GM20000 (cell line): ENCODE results near the gene FGF16.

Experiments used
- DNase-seq: peaks from one replicate; pipeline ENCODE4 v3.0.0; 2012; ENCODE audit warnings: low spot score
- TF ChIP-seq, protein P1 (sequence below): IDR thresholded peaks from 2 replicates; pipeline ENCODE4 v1.5.1; 2012; ENCODE audit warnings: mild to moderate bottlenecking, control low read depth; ENCODE audit errors: extremely low read depth, missing control alignments

Gene FGF16

DNA sequence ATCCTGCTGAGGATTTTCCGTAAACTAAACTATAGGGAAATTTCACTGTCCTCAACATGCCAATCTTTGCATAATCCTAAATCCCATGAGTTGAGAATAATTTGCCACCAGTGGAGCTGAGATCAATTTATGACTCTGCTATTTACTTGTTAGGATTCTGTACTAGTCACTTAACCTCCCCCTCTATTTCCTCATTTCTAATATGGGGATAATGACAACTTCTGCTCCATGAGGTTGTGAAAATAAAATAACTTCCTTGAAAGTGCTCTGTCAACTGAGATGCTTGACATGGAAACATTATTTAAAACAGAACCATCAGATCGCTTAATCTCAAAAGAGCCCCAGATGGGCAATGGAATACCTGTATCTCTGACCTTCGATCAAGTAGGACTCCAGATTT is 2.6 kb upstream of the FGF16 start:
- no peak for DNase-seq
- TF ChIP-seq, protein P1, sequence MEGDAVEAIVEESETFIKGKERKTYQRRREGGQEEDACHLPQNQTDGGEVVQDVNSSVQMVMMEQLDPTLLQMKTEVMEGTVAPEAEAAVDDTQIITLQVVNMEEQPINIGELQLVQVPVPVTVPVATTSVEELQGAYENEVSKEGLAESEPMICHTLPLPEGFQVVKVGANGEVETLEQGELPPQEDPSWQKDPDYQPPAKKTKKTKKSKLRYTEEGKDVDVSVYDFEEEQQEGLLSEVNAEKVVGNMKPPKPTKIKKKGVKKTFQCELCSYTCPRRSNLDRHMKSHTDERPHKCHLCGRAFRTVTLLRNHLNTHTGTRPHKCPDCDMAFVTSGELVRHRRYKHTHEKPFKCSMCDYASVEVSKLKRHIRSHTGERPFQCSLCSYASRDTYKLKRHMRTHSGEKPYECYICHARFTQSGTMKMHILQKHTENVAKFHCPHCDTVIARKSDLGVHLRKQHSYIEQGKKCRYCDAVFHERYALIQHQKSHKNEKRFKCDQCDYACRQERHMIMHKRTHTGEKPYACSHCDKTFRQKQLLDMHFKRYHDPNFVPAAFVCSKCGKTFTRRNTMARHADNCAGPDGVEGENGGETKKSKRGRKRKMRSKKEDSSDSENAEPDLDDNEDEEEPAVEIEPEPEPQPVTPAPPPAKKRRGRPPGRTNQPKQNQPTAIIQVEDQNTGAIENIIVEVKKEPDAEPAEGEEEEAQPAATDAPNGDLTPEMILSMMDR: no peak

- TF ChIP-seq, protein P1: no peak
- peak; percentile 20 for DNase-seq
Observed at GRCh38 chrX:77446029-77446585, 1.1 kb upstream of the FGF16 start.

- TF ChIP-seq, protein P1: no peak
- DNase-seq: peak; percentile 18
Observed at GRCh38 chrX:77447653-77448569, 722 bp downstream of the FGF16 start.

DNA sequence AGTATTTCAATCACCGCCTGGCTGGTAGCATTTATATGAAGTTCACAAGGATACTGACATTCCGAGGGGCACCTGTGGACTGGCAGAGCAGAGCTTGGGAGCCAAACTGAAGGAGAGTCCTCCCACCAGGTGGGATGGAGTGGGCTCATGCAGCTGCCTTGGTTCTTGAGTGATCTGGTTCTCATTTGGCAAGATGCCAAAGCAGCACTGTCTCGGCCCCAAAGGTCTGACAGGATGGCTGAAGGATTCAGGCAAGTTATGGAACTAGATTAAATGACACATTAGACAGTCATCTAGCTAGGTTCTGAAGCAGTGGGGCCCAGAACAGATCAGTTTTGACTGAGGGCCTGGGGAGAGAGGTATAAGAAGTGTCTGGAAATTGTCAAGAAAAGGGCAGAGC is 3.2 kb downstream of the FGF16 start:
- TF ChIP-seq, protein P1: no peak
- no peak for DNase-seq

GRCh38 chrX:77450996-77451395 is 3.8 kb downstream of the FGF16 start:
- no peak for DNase-seq
- TF ChIP-seq, protein P1: no peak

DNA sequence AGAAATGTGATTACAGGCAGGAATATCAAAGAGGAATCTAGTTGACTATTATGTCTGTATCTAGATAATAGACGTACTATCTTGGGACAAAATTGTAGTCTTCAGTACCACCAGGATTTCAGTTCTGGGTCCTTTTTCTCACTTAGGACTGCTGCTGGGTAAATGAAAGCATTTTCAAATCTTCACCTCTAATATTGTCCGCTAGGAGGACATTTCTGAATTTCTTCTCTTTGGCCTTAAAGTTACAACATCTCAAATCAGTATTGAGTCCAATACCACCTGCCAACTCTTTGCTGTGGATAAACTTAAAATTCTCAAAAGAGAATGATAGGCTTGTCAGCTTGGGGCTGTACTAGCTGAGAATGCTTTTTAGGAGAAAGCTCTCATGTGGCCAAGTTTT is 6.0 kb downstream of the FGF16 start:
- TF ChIP-seq, protein P1: no peak
- no peak for DNase-seq

DNA sequence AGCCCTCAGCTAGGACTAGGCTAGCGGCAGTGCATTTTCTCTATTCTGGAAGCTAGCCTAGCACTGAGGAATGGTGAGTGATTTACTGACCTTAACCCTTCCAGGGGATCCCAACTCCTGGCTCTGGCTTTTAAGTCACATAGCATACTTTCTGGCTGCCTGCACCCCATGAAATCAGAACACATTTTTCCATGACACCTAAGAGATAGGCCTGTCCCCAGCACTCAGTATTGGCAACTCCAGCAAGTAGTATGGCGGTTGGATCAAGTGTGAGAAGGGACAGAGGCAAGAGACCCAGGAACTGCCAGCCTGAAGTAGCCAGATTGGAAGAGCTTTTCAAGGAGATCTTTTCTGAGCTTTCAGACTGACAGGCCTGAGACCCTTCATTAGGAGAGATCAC is 8.2 kb downstream of the FGF16 start:
- TF ChIP-seq, protein P1: no peak
- DNase-seq: no peak
